SU-DHL-6 (cell line): Measurements from ENCODE around the gene MGMT.

Experiments used
- H2AFZ ChIP-seq: fragments of 200-600 bp; sonication (generic); 2 replicates; pipeline ENCODE4 v1.6.1; 2014; ENCODE audit warnings: low read depth, mild to moderate bottlenecking, moderate library complexity, mixed read lengths, antibody characterized with exemption, low read length; ENCODE audit not compliant: severe bottlenecking
- H3F3A ChIP-seq: fragments of 200-600 bp; shearing (Covaris generic); 2 replicates; pipeline ENCODE4 v1.6.0; 2016; ENCODE audit warnings: antibody characterized with exemption, mild to moderate bottlenecking; ENCODE audit not compliant: insufficient read depth
- H3K27ac ChIP-seq: fragments of 200-600 bp; sonication (generic); 2 replicates; pipeline ENCODE4 v1.5.1; 2016; ENCODE audit warnings: low read depth, mild to moderate bottlenecking, low read length, moderate library complexity, mixed read lengths
- H3K27me3 ChIP-seq: fragments of 200-600 bp; sonication (generic), shearing (Covaris generic); 2 replicates; pipeline ENCODE4 v1.6.0; 2014; ENCODE audit warnings: mild to moderate bottlenecking, low read length
- H3K36me3 ChIP-seq: fragments of 200-600 bp; sonication (generic); 2 replicates; pipeline ENCODE4 v1.6.1; 2014; ENCODE audit warnings: mild to moderate bottlenecking, low read length, mixed read lengths
- H3K4me2 ChIP-seq: fragments of 300-600, 200-600 bp; shearing (Covaris generic), sonication (generic); 2 replicates; pipeline ENCODE4 v1.6.0; 2014; ENCODE audit warnings: low read length, low read depth, mild to moderate bottlenecking; ENCODE audit not compliant: poor library complexity, severe bottlenecking
- H3K4me3 ChIP-seq: fragments of 200-600 bp; sonication (generic); 2 replicates; pipeline ENCODE4 v1.5.1; 2014; ENCODE audit warnings: antibody characterized with exemption, low read length, mild to moderate bottlenecking, mixed read lengths; ENCODE audit not compliant: insufficient read depth, poor library complexity, severe bottlenecking
- H3K79me2 ChIP-seq: fragments of 200-600 bp; sonication (generic); 2 replicates; pipeline ENCODE4 v1.6.1; 2014; ENCODE audit warnings: mild to moderate bottlenecking, low read length, moderate library complexity; ENCODE audit not compliant: insufficient read depth
- H3K9ac ChIP-seq: fragments of 200-600 bp; sonication (generic); 2 replicates; pipeline ENCODE4 v1.7.0; 2014; ENCODE audit warnings: mild to moderate bottlenecking, low read length
- H3K9me2 ChIP-seq: fragments of 200-600 bp; sonication (generic); replicated peaks from 2 replicates; pipeline ENCODE4 v1.6.1; 2014; ENCODE audit warnings: low read length; ENCODE audit not compliant: insufficient read depth
- H3K9me3 ChIP-seq: fragments of 200-600 bp; sonication (generic); 2 replicates; pipeline ENCODE4 v1.6.1; 2014; ENCODE audit warnings: low read length, mixed read lengths; ENCODE audit not compliant: insufficient read depth
- H4K20me1 ChIP-seq: fragments of 200-600 bp; sonication (generic); 2 replicates; pipeline ENCODE4 v1.6.1; 2014; ENCODE audit warnings: low read depth, mild to moderate bottlenecking, antibody characterized with exemption, low read length, moderate library complexity, mixed read lengths
- CTCF ChIP-seq: fragments of 200-600 bp; sonication (generic); IDR thresholded peaks from one replicate; pipeline ENCODE4 v1.5.1; 2017; ENCODE audit warnings: antibody characterized with exemption, mild to moderate bottlenecking, low read length, moderate library complexity; ENCODE audit not compliant: insufficient read depth, poor library complexity, severe bottlenecking
- EZH2phosphoT487 ChIP-seq: fragments of 200-600 bp; sonication (generic), shearing (Covaris generic); conservative IDR thresholded peaks from 2 replicates; pipeline ENCODE4 v1.6.1; 2018; ENCODE audit warnings: mild to moderate bottlenecking, antibody characterized with exemption, low read length, moderate library complexity, mixed read lengths

MGMT gene

GRCh38 chr10:129758207-129759021 lies 291.4 kb downstream of the MGMT start:
- no peak overlapping the region for H3K4me3 ChIP-seq
- H3K9me2 ChIP-seq, result no peaks in the 10 kb centered on the region
- no peaks in the 10 kb centered on the region for H3K9me3 ChIP-seq
- H3K27ac ChIP-seq, result no peak overlapping the region
- H3K27me3 ChIP-seq, result no peaks in the 10 kb centered on the region
- no peak overlapping the region for H3K9ac ChIP-seq
- no peaks in the 10 kb centered on the region; the same call in 1 of the 2 replicates for H4K20me1 ChIP-seq
- TF ChIP-seq CTCF (no peak), EZH2phosphoT487 (no peak)
- no peaks in the 10 kb centered on the region for H3F3A ChIP-seq
- no peak overlapping the region for H2AFZ ChIP-seq
- H3K4me2 ChIP-seq, result no peak overlapping the region
- H3K36me3 ChIP-seq, result no peaks in the 10 kb centered on the region
- no peaks in the 10 kb centered on the region for H3K79me2 ChIP-seq

- Histone ChIP-seq H3K9me2 (no peaks in the 10 kb centered on the region), H3K27ac (no peak overlapping the region), H3K36me3 (no peaks in the 10 kb centered on the region), H3K4me2 (no peak overlapping the region), H3K9ac (no peak overlapping the region), H3F3A (no peaks in the 10 kb centered on the region), H3K27me3 (no peaks in the 10 kb centered on the region), H2AFZ (no peak overlapping the region), H3K9me3 (no peaks in the 10 kb centered on the region), H3K4me3 (no peak overlapping the region), H3K79me2 (no peaks in the 10 kb centered on the region), H4K20me1 (no peaks in the 10 kb centered on the region)
- TF ChIP-seq EZH2phosphoT487, result no peak
- TF ChIP-seq CTCF, result no peak
These were observed 292.4 kb downstream of the MGMT start for GRCh38 chr10:129759214-129760002.

GRCh38 chr10:129760003-129760315 lies 292.9 kb downstream of the MGMT start:
- Histone ChIP-seq H3K36me3 (no peaks in the 10 kb centered on the region), H3K9ac (no peak overlapping the region), H3F3A (no peaks in the 10 kb centered on the region), H3K79me2 (no peaks in the 10 kb centered on the region), H3K27ac (no peak overlapping the region), H3K4me2 (no peak overlapping the region), H4K20me1 (no peaks in the 10 kb centered on the region), H3K9me3 (no peaks in the 10 kb centered on the region), H3K27me3 (no peaks in the 10 kb centered on the region), H3K9me2 (no peaks in the 10 kb centered on the region), H3K4me3 (no peak overlapping the region), H2AFZ (no peak overlapping the region)
- no peak for TF ChIP-seq EZH2phosphoT487
- TF ChIP-seq CTCF, result no peak
